Endodermal cell (in vitro differentiated cells): ENCODE data around the gene LIG3. TPM values are rescaled to one million over a fixed set of nuclear protein-coding genes. Genes with fewer than 3 reads are reported as not detected.
"Not testable (repeated sequence)": the region's sequence is repeated elsewhere in the genome, so short reads cannot be mapped to it uniquely, and the experiment has no call there.

Experiments used
- DNase-seq: peaks from one replicate; pipeline ENCODE4 v3.0.0-alpha.2; 2017
- H3K27ac ChIP-seq: 2 replicates; pipeline ENCODE4 v1.5.1; 2013; ENCODE audit warnings: mild to moderate bottlenecking, low read depth, low read length, moderate library complexity
- H3K27me3 ChIP-seq: 2 replicates; pipeline ENCODE4 v1.6.1; 2013; ENCODE audit warnings: mild to moderate bottlenecking, low read length, moderate library complexity; ENCODE audit not compliant: insufficient read depth, control insufficient read depth, poor library complexity, severe bottlenecking
- H3K36me3 ChIP-seq: 2 replicates; pipeline ENCODE4 v1.7.0; 2013; ENCODE audit warnings: mild to moderate bottlenecking, low read length, moderate library complexity; ENCODE audit not compliant: control insufficient read depth, insufficient read depth
- H3K4me1 ChIP-seq: one replicate; pipeline ENCODE4 v1.7.0; 2013; ENCODE audit warnings: low read length; ENCODE audit not compliant: control insufficient read depth, insufficient read depth
- H3K4me3 ChIP-seq: 2 replicates; pipeline ENCODE4 v1.5.1; 2013; ENCODE audit warnings: mild to moderate bottlenecking, low read length, moderate library complexity
- H3K9ac ChIP-seq: 2 replicates; pipeline ENCODE4 v1.6.1; 2013; ENCODE audit warnings: mild to moderate bottlenecking, low read length, moderate library complexity; ENCODE audit not compliant: poor library complexity, severe bottlenecking; ENCODE audit errors: extremely low read depth
- H3K9me3 ChIP-seq: 2 replicates; pipeline ENCODE4 v1.6.1; 2013; ENCODE audit warnings: mild to moderate bottlenecking, low read length, moderate library complexity; ENCODE audit not compliant: control insufficient read depth
- H3K27ac Mint-ChIP-seq: 2 replicates; pipeline ENCODE4 v1.8.0; 2020; ENCODE audit warnings: mixed read lengths
- H3K27me3 Mint-ChIP-seq: 2 replicates; pipeline ENCODE4 v1.8.0; 2021; ENCODE audit warnings: mild to moderate bottlenecking, mixed read lengths; ENCODE audit not compliant: insufficient read depth
- H3K36me3 Mint-ChIP-seq: 2 replicates; pipeline ENCODE4 v1.8.0; 2020; ENCODE audit warnings: low read depth, mixed read lengths
- H3K4me1 Mint-ChIP-seq: 2 replicates; pipeline ENCODE4 v1.8.0; 2020; ENCODE audit warnings: mixed read lengths
- H3K4me3 Mint-ChIP-seq: 2 replicates; pipeline ENCODE4 v1.8.0; 2020; ENCODE audit warnings: mild to moderate bottlenecking, moderate library complexity, mixed read lengths
- H3K9me3 Mint-ChIP-seq: 2 replicates; pipeline ENCODE4 v1.8.0; 2020; ENCODE audit warnings: mild to moderate bottlenecking, mixed read lengths
- WGBS, 2 experiments: methylation state at CpG; one replicate each; pipeline versions ENCODE4 v1.1.5 to v1.1.7; 2013; ENCODE audit warnings: missing lambda C conversion rate in 2 of 2, mixed read lengths in 1 of 2; ENCODE audit not compliant: insufficient coverage in 1 of 2, insufficient read length in 1 of 2; 5-methylcytosine and 5-hydroxymethylcytosine counted together
- total RNA-seq, 2 donors: library from RNA; stranded (reverse); fragmentation: NEBNext Ultra II Directional in 1 of 2; extraction: Animal tissue kit (Norgen Biotek cat#: 25700) in 1 of 2; gene quantifications; 2 replicates in 1 of 2; 3 replicates in 1 of 2; pipeline ENCODE4 v1.2.1, GENCODE V29; 2021
- TF ChIP-seq, protein P1 (sequence below): fragments of 200-600 bp; sonication (generic); conservative IDR thresholded peaks from 2 replicates; pipeline ENCODE4 v1.5.0; 2021; ENCODE audit warnings: antibody characterized with exemption, mild to moderate bottlenecking

The LIG3 gene
- total RNA-seq, 2 donors from 2014 or later: 110 to 130 TPM

DNA sequence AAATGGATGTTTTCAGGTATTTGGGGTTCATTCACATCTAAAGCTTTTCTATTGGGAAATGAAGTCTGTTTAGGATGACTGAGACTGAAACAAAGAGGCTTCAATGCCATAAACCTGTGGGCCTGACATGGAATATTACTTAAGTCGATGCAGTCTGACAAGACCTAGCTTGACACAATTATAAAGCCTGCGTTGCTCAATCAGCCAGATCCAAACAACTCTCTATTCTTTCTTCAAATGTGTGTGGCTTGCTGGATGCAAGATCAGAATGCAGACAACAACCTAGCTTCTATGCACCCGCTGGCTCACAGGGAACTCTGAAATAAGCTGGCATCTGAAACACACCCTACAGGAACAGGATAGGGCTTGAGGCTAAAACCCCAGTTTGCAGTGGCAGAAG is 43.2 kb downstream of the LIG3 start:
- no peaks in the 10 kb centered on the region for H3K4me1 ChIP-seq
- Mint-ChIP-seq H3K36me3 (peaks cover 37% of the 10 kb centered on the region), H3K4me3 (no peak overlapping the region), H3K4me1 (peaks cover 4% of the 10 kb centered on the region), H3K27me3 (no peaks in the 10 kb centered on the region), H3K9me3 (no peaks in the 10 kb centered on the region), H3K27ac (no peak overlapping the region)
- no peaks in the 10 kb centered on the region for H3K27me3 ChIP-seq
- TF ChIP-seq, protein P1, sequence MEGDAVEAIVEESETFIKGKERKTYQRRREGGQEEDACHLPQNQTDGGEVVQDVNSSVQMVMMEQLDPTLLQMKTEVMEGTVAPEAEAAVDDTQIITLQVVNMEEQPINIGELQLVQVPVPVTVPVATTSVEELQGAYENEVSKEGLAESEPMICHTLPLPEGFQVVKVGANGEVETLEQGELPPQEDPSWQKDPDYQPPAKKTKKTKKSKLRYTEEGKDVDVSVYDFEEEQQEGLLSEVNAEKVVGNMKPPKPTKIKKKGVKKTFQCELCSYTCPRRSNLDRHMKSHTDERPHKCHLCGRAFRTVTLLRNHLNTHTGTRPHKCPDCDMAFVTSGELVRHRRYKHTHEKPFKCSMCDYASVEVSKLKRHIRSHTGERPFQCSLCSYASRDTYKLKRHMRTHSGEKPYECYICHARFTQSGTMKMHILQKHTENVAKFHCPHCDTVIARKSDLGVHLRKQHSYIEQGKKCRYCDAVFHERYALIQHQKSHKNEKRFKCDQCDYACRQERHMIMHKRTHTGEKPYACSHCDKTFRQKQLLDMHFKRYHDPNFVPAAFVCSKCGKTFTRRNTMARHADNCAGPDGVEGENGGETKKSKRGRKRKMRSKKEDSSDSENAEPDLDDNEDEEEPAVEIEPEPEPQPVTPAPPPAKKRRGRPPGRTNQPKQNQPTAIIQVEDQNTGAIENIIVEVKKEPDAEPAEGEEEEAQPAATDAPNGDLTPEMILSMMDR: no peak
- no peak overlapping the region for H3K4me3 ChIP-seq
- DNase-seq: no peak
- no peaks in the 10 kb centered on the region for H3K9me3 ChIP-seq
- H3K36me3 ChIP-seq: peaks cover 36% of the 10 kb centered on the region
- H3K9ac ChIP-seq: no peak overlapping the region
- WGBS, 2 experiments: 82 to 92% methylated on average over 2 to 3 of the region's 3 CpGs
- no peak overlapping the region for H3K27ac ChIP-seq

DNA sequence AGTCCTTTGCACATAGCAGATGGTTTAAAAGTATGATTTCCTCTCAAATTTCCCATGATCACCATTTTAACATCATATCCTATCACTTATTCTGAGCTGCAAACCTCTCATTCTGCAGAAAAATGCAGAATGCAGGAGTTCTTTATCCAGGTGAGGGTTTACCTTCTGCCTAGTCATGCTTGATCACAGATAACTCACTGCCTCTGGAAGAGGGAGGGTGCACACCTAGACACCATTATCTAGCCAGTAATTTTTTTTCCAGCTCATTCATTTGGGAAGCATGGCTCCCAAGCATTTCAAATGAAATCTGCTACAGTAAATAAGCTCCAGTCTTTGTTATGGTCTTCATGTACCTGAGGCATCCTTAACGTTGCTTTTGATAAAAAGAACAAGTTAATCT is 45.2 kb downstream of the LIG3 start:
- H3K4me3 ChIP-seq: no peak overlapping the region
- Mint-ChIP-seq H3K9me3 (no peaks in the 10 kb centered on the region), H3K4me1 (peaks cover 4% of the 10 kb centered on the region), H3K27me3 (no peaks in the 10 kb centered on the region), H3K36me3 (peaks cover 23% of the 10 kb centered on the region), H3K4me3 (no peak overlapping the region), H3K27ac (no peak overlapping the region)
- DNase-seq: no peak
- peaks cover 26% of the 10 kb centered on the region for H3K36me3 ChIP-seq
- no peak overlapping the region for H3K27ac ChIP-seq
- H3K9ac ChIP-seq: no peak overlapping the region
- 85 to 94% methylated on average over 1 of the region's 1 CpG for WGBS, 2 experiments
- TF ChIP-seq, protein P1: no peak
- no peaks in the 10 kb centered on the region for H3K4me1 ChIP-seq
- H3K9me3 ChIP-seq: no peaks in the 10 kb centered on the region
- no peaks in the 10 kb centered on the region for H3K27me3 ChIP-seq

DNA sequence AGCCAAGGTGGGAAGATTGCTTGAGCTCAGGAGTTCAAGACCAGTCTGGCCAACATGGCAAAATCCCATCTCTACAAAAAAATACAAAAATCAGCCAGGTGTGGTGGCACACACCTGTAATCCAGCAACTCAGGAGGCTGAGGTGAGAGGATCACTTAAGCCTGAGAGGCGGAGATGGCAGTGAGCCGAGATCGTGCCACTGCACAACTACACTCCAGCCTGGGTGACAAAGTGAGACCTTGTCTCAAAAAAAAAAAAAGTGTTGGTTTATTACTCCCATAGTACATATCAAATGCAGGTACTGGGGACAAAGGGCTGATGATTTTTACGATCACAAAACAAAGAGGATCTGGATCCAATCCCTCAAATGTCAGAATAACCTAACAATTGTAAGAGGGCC is 47.8 kb downstream of the LIG3 start:
- H3K9me3 Mint-ChIP-seq, H3K27me3 Mint-ChIP-seq, H3K27ac Mint-ChIP-seq, H3K9me3 ChIP-seq, H3K4me1 ChIP-seq, H3K27me3 ChIP-seq, H3K9ac ChIP-seq, H3K4me3 Mint-ChIP-seq, DNase-seq, H3K4me1 Mint-ChIP-seq, H3K27ac ChIP-seq, H3K4me3 ChIP-seq: not testable (repeated sequence)
- 85 to 90% methylated on average over 2 to 4 of the region's 4 CpGs for WGBS, 2 experiments
- peaks cover 27% of the 10 kb centered on the region for H3K36me3 Mint-ChIP-seq
- H3K36me3 ChIP-seq: peaks cover 18% of the 10 kb centered on the region
